ENCODE data around the gene OGFR. TPM values are rescaled to one million over a fixed set of nuclear protein-coding genes. Genes with fewer than 3 reads are reported as not detected.
A peak's percentile ranks its signal among the peaks of the same experiment; 100 is the strongest.

OGFR gene
- total RNA-seq (10 to 100 TPM; 14.6 to 43.3 TPM), polyA plus RNA-seq (ENCODE audit: insufficient read length in 2 of 2) (10 to 100 TPM; 41.3 to 46.6 TPM)
- long read RNA-seq, donor 1, full-length matches to known transcripts: 6 of 6 reads
- long read RNA-seq, donor 1, partial matches to known transcripts: 0 of 6 reads
- long read RNA-seq, donor 1, other reads (novel, unspliced or antisense): 0 of 6 reads
- long read RNA-seq, donor 2, full-length matches to known transcripts: 5 of 5 reads
- long read RNA-seq, donor 2, partial matches to known transcripts: 0 of 5 reads
- long read RNA-seq, donor 2, other reads (novel, unspliced or antisense): 0 of 5 reads
- long read RNA-seq, donor 3, full-length matches to known transcripts: 5 of 5 reads
- long read RNA-seq, donor 3, partial matches to known transcripts: 0 of 5 reads
- long read RNA-seq, donor 3, other reads (novel, unspliced or antisense): 0 of 5 reads
- long read RNA-seq, donor 4, transcript OGFR-201 (7 exons, 2,410 nt): major isoform, 5 of 5 reads
- long read RNA-seq, donor 4, partial matches to known transcripts: 0 of 5 reads
- long read RNA-seq, donor 4, other reads (novel, unspliced or antisense): 0 of 5 reads

- under 1% methylated on average over 63 of the region's 77 CpGs for WGBS (ENCODE audit: insufficient coverage)
- no peaks in the 10 kb centered on the region for H3K9me3 ChIP-seq (ENCODE audit: control insufficient read depth, insufficient read depth, low read length)
- H3K27me3 ChIP-seq (ENCODE audit: control insufficient read depth, insufficient read depth, low read length): no peaks in the 10 kb centered on the region
- peak in 2 of 6 donors; percentile 87 to 89 for DNase-seq (ENCODE audit: low read depth in 4 of 6, low spot score in 6 of 6)
- H3K27ac ChIP-seq (ENCODE audit: low read depth, low read length): peak within 1 kb of the TSS; percentile 45
- peak within 1 kb of the TSS; percentile 55 for H3K4me3 ChIP-seq (ENCODE audit: low read depth, low read length)
- H3K36me3 ChIP-seq (ENCODE audit: control insufficient read depth, insufficient read depth, low read length): peaks cover 65% of the 10 kb centered on the region
- H3K4me1 ChIP-seq (ENCODE audit: control insufficient read depth, insufficient read depth, low read length): peaks cover 49% of the 10 kb centered on the region
These were observed at the start of gene OGFR for GRCh38 chr20:62804627-62805154. TSS of gene OGFR (plus strand) at chr20:62804835. CDS start at chr20:62804860, 25 bp downstream.

- 75% methylated on average over 1 of the region's 1 CpG for WGBS (ENCODE audit: insufficient coverage)
These were observed 49.7 kb upstream of the OGFR start for GRCh38 chr20:62754991-62755356.

GRCh38 chr20:62755817-62756724, 48.6 kb upstream of the OGFR start:
- no peak overlapping the region for H3K27ac ChIP-seq (ENCODE audit: low read depth, low read length)
- H3K9me3 ChIP-seq (ENCODE audit: control insufficient read depth, insufficient read depth, low read length): no peaks in the 10 kb centered on the region
- no peak overlapping the region for H3K4me3 ChIP-seq (ENCODE audit: low read depth, low read length)
- DNase-seq (ENCODE audit: low read depth in 4 of 6, low spot score in 6 of 6): no peak
- WGBS (ENCODE audit: insufficient coverage): 51% methylated on average over 8 of the region's 10 CpGs
- no peaks in the 10 kb centered on the region for H3K27me3 ChIP-seq (ENCODE audit: control insufficient read depth, insufficient read depth, low read length)
- peaks cover 7% of the 10 kb centered on the region for H3K4me1 ChIP-seq (ENCODE audit: control insufficient read depth, insufficient read depth, low read length)
- peaks cover 9% of the 10 kb centered on the region for H3K36me3 ChIP-seq (ENCODE audit: control insufficient read depth, insufficient read depth, low read length)

More at GRCh38 chr20:62754991-62755356, 49.7 kb upstream of the OGFR start:
- no peaks in the 10 kb centered on the region for H3K9me3 ChIP-seq (ENCODE audit: control insufficient read depth, insufficient read depth, low read length)
- H3K36me3 ChIP-seq (ENCODE audit: control insufficient read depth, insufficient read depth, low read length): peaks cover 3% of the 10 kb centered on the region
- H3K27ac ChIP-seq (ENCODE audit: low read depth, low read length): no peak overlapping the region
- no peak for DNase-seq (ENCODE audit: low read depth in 4 of 6, low spot score in 6 of 6)
- no peaks in the 10 kb centered on the region for H3K27me3 ChIP-seq (ENCODE audit: control insufficient read depth, insufficient read depth, low read length)
- H3K4me1 ChIP-seq (ENCODE audit: control insufficient read depth, insufficient read depth, low read length): no peaks in the 10 kb centered on the region
- no peak overlapping the region for H3K4me3 ChIP-seq (ENCODE audit: low read depth, low read length)

GRCh38 chr20:62758226-62758912, 46.3 kb upstream of the OGFR start:
- DNase-seq (ENCODE audit: low read depth in 4 of 6, low spot score in 6 of 6): no peak
- no peaks in the 10 kb centered on the region for H3K27me3 ChIP-seq (ENCODE audit: control insufficient read depth, insufficient read depth, low read length)
- H3K36me3 ChIP-seq (ENCODE audit: control insufficient read depth, insufficient read depth, low read length): peaks cover 16% of the 10 kb centered on the region
- H3K4me1 ChIP-seq (ENCODE audit: control insufficient read depth, insufficient read depth, low read length): peaks cover 19% of the 10 kb centered on the region
- H3K27ac ChIP-seq (ENCODE audit: low read depth, low read length): no peak overlapping the region
- no peaks in the 10 kb centered on the region for H3K9me3 ChIP-seq (ENCODE audit: control insufficient read depth, insufficient read depth, low read length)
- no peak overlapping the region for H3K4me3 ChIP-seq (ENCODE audit: low read depth, low read length)
- WGBS (ENCODE audit: insufficient coverage): 86% methylated on average over 16 of the region's 16 CpGs

- DNase-seq (ENCODE audit: low read depth in 4 of 6, low spot score in 6 of 6): no peak
- Histone ChIP-seq H3K27me3 (ENCODE audit: control insufficient read depth, insufficient read depth, low read length) (no peaks in the 10 kb centered on the region), H3K4me1 (ENCODE audit: control insufficient read depth, insufficient read depth, low read length) (peaks cover 19% of the 10 kb centered on the region), H3K4me3 (ENCODE audit: low read depth, low read length) (no peak overlapping the region), H3K9me3 (ENCODE audit: control insufficient read depth, insufficient read depth, low read length) (no peaks in the 10 kb centered on the region), H3K36me3 (ENCODE audit: control insufficient read depth, insufficient read depth, low read length) (peaks cover 17% of the 10 kb centered on the region), H3K27ac (ENCODE audit: low read depth, low read length) (no peak overlapping the region)
- WGBS (ENCODE audit: insufficient coverage): 75% methylated on average over 13 of the region's 20 CpGs
These were observed 44.6 kb upstream of the OGFR start for GRCh38 chr20:62759981-62760431.

GRCh38 chr20:62760471-62760855, 44.2 kb upstream of the OGFR start:
- H3K27ac ChIP-seq (ENCODE audit: low read depth, low read length): no peak overlapping the region
- no peaks in the 10 kb centered on the region for H3K9me3 ChIP-seq (ENCODE audit: control insufficient read depth, insufficient read depth, low read length)
- 38% methylated on average over 9 of the region's 11 CpGs for WGBS (ENCODE audit: insufficient coverage)
- H3K4me3 ChIP-seq (ENCODE audit: low read depth, low read length): no peak overlapping the region
- DNase-seq (ENCODE audit: low read depth in 4 of 6, low spot score in 6 of 6): peak in 2 of 6 donors; percentile 41 to 65
- no peaks in the 10 kb centered on the region for H3K27me3 ChIP-seq (ENCODE audit: control insufficient read depth, insufficient read depth, low read length)
- peaks cover 19% of the 10 kb centered on the region for H3K4me1 ChIP-seq (ENCODE audit: control insufficient read depth, insufficient read depth, low read length)
- peaks cover 19% of the 10 kb centered on the region for H3K36me3 ChIP-seq (ENCODE audit: control insufficient read depth, insufficient read depth, low read length)

- H3K36me3 ChIP-seq (ENCODE audit: control insufficient read depth, insufficient read depth, low read length): peaks cover 19% of the 10 kb centered on the region
- H3K4me3 ChIP-seq (ENCODE audit: low read depth, low read length): no peak overlapping the region
- H3K4me1 ChIP-seq (ENCODE audit: control insufficient read depth, insufficient read depth, low read length): peaks cover 22% of the 10 kb centered on the region
- WGBS (ENCODE audit: insufficient coverage): 62% methylated on average over 26 of the region's 26 CpGs
- no peak for DNase-seq (ENCODE audit: low read depth in 4 of 6, low spot score in 6 of 6)
- no peaks in the 10 kb centered on the region for H3K9me3 ChIP-seq (ENCODE audit: control insufficient read depth, insufficient read depth, low read length)
- no peak overlapping the region for H3K27ac ChIP-seq (ENCODE audit: low read depth, low read length)
- H3K27me3 ChIP-seq (ENCODE audit: control insufficient read depth, insufficient read depth, low read length): no peaks in the 10 kb centered on the region
These were observed 43.5 kb upstream of the OGFR start for GRCh38 chr20:62760856-62761758.

GRCh38 chr20:62761759-62762131, 42.9 kb upstream of the OGFR start:
- DNase-seq (ENCODE audit: low read depth in 4 of 6, low spot score in 6 of 6): no peak
- Histone ChIP-seq H3K9me3 (ENCODE audit: control insufficient read depth, insufficient read depth, low read length) (no peaks in the 10 kb centered on the region), H3K27me3 (ENCODE audit: control insufficient read depth, insufficient read depth, low read length) (no peaks in the 10 kb centered on the region), H3K4me3 (ENCODE audit: low read depth, low read length) (no peak overlapping the region), H3K27ac (ENCODE audit: low read depth, low read length) (no peak overlapping the region), H3K4me1 (ENCODE audit: control insufficient read depth, insufficient read depth, low read length) (peaks cover 26% of the 10 kb centered on the region), H3K36me3 (ENCODE audit: control insufficient read depth, insufficient read depth, low read length) (peaks cover 19% of the 10 kb centered on the region)
- 91% methylated on average over 6 of the region's 6 CpGs for WGBS (ENCODE audit: insufficient coverage)

Data from spinal cord (tissue), 10 donors.